ENCODE data around the gene CDH4.

GRCh38 chr20:61500791-61501321 is 248.8 kb downstream of the CDH4 start:
- TF ChIP-seq SMC3 (conservative IDR thresholded peaks at IDR 0.05; ENCODE audit: insufficient read depth, low read depth, low read length) = no peak
- no peak for TF ChIP-seq DPF2 (IDR thresholded peaks at IDR 0.05)
- no peak for TF ChIP-seq SP2 (IDR thresholded peaks at IDR 0.05; ENCODE audit: extremely low read depth, low read depth, low read length, poor library complexity, severe bottlenecking)
- no peak for TF ChIP-seq SMAD3 (CRISPR knock-in tag; conservative IDR thresholded peaks at IDR 0.05)
- no peak for TF ChIP-seq KLF16 (IDR thresholded peaks at IDR 0.05)
- TF ChIP-seq XRCC3 (IDR thresholded peaks at IDR 0.05) = no peak
- no peak for TF ChIP-seq POLR2A (conservative IDR thresholded peaks at IDR 0.05)
- no peak; a peak in 1 of 6 replicates for TF ChIP-seq CTCF (IDR thresholded peaks at IDR 0.05 in 2 of 3, conservative IDR thresholded peaks at IDR 0.05 in 1 of 3; ENCODE audit: insufficient read depth in 2 of 3, low read depth in 1 of 3, low read length in 3 of 3)
